Body of pancreas (tissue), 4 donors: ENCODE measurements around the gene KANSL3.

ENCODE experiments used
- POLR2A ChIP-seq, 3 donors: fragments of 450-650 bp; IDR thresholded peaks; one replicate each; pipeline ENCODE4 v1.6.1; 2016; ENCODE audit warnings: antibody characterized with exemption in 3 of 3, mild to moderate bottlenecking in 2 of 3
- TF ChIP-seq, protein P1 (sequence below), 7 experiments: fragments of 450-650 bp in 4 of 7; fragments of 200-600 bp in 3 of 7; sonication (generic) in 3 of 7; IDR thresholded peaks; one replicate each; pipeline ENCODE4 v1.5.1; 2016 to 2019; ENCODE audit warnings: antibody characterized with exemption in 7 of 7

- TF ChIP-seq, protein P1, sequence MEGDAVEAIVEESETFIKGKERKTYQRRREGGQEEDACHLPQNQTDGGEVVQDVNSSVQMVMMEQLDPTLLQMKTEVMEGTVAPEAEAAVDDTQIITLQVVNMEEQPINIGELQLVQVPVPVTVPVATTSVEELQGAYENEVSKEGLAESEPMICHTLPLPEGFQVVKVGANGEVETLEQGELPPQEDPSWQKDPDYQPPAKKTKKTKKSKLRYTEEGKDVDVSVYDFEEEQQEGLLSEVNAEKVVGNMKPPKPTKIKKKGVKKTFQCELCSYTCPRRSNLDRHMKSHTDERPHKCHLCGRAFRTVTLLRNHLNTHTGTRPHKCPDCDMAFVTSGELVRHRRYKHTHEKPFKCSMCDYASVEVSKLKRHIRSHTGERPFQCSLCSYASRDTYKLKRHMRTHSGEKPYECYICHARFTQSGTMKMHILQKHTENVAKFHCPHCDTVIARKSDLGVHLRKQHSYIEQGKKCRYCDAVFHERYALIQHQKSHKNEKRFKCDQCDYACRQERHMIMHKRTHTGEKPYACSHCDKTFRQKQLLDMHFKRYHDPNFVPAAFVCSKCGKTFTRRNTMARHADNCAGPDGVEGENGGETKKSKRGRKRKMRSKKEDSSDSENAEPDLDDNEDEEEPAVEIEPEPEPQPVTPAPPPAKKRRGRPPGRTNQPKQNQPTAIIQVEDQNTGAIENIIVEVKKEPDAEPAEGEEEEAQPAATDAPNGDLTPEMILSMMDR (IDR thresholded peaks at IDR 0.05) = no peak
- TF ChIP-seq POLR2A (IDR thresholded peaks at IDR 0.05) = no peak
Observed at GRCh38 chr2:96551605-96552314, 86.4 kb downstream of the KANSL3 start.
